GM11168 (cell line): ENCODE measurements around the gene UFSP1.

Experiments used
- in situ Hi-C: fragments of 300-500 bp; cut with MboI; formaldehyde crosslinking; loops from one replicate; pipeline ENCODE4 v1.12.0; 2022; ENCODE audit warnings: low sequenced_read_pairs; ENCODE audit not compliant: unreplicated experiment

UFSP1 gene

GRCh38 chr7:100895956-100896731 is 6.6 kb upstream of the UFSP1 start:
- in situ Hi-C loops = no loop called here

GRCh38 chr7:100895701-100895955 is 6.1 kb upstream of the UFSP1 start, which contains the start of gene ACHE:
Gene ACHE, minus strand, starts transcription at chr7:100895888. Its CDS starts 1,656 bp downstream, at chr7:100894232.
- in situ Hi-C loops = no loop called here

GRCh38 chr7:100894860-100895700 is 5.6 kb upstream of the UFSP1 start:
- in situ Hi-C loops = loop anchor here (5.0 kb wide), 1 partner anchor 162 kb away; no protein-coding TSS in a partner anchor

- in situ Hi-C loops = loop anchor here (5.0 kb wide), 1 partner anchor 163 kb away; no protein-coding TSS in a partner anchor
Observed at GRCh38 chr7:100893910-100894721, 4.6 kb upstream of the UFSP1 start.

- in situ Hi-C loops = loop anchor here (5.0 kb wide), 1 partner anchor 164 kb away; no protein-coding TSS in a partner anchor
Observed at GRCh38 chr7:100893318-100893895, 3.9 kb upstream of the UFSP1 start.

GRCh38 chr7:100892364-100893317 is 3.1 kb upstream of the UFSP1 start:
- in situ Hi-C loops = loop anchor here (5.0 kb wide), 1 partner anchor 165 kb away; no protein-coding TSS in a partner anchor

DNA sequence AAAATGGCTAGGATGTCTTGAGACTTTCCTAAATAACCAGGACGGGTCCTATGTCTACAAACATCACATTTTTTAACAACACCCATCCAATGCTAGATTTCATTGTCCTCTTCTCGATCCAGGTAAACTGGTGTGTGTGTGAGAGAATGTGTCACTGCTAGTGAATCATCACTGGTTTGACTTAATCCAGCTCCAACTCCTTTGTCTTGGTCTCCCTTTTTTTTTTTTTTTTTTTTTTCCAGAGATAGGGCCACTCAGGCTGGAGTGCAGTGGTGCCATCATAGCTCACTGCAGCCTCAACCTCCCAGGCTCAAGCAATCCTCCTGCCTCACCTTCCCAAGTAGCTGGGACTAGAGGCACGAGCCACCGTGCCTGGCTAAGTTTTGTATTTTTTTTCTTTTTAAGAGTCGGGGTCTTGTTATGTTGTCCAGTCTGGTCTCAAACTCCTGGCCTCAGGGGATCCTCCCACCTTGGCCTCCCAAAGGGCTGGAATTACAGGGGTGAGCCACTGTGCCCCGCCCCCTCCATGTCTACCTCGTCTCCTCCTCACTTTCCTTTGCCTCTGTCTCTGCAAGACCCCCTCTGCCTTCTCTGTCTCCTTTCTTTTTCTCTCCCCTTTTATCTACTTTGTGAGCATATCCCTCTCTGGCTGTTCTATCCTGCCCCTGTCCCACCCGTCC is 2.2 kb upstream of the UFSP1 start:
- in situ Hi-C loops = loop anchor here (5.0 kb wide), 1 partner anchor 166 kb away; no protein-coding TSS in a partner anchor

DNA sequence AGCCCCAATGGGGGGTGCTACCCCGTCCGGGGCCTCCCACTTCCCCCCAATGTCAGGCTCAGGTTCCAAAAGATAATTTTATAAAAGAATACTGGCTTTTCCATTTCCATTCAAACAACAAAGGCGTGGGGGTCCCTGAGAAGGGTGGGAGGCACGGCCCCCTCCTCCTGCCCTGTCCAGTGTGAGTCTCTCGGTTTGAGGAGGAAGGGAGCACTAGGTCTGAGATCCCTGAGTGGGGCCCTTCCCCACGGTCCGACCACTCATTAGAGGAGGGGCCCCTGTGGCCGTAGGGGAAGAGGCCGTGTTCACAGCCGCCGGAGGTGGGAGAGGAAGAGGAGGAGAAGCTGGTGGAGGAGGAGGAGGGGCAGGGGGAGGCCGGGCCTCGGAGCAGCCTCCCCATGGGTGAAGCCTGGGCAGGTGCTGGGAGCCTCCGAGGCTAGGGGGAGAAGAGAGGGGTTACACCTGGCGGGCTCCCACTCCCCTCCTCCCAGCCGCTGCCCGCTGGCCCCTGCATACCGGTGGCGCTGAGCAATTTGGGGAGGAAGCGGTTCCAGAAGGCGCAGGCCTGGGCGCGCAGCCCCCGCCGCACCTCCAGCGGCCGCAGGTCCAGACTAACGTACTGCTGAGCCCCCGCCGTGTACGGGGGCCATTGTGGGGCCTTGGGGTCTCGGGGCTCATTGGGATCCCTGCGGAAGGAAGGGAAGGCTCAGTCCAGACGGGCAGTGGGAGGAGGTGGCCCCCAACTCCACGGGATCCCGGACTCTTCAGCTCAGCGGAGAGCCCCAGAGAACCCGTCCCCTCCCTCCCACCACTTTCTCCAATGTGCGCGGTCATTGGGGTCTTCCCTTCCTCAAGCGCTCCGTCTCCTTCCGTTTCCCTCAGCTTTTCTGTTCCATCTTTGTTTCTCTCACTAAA is 1.4 kb upstream of the UFSP1 start:
- in situ Hi-C loops = loop anchor here (5.0 kb wide), 1 partner anchor 166 kb away; no protein-coding TSS in a partner anchor

DNA sequence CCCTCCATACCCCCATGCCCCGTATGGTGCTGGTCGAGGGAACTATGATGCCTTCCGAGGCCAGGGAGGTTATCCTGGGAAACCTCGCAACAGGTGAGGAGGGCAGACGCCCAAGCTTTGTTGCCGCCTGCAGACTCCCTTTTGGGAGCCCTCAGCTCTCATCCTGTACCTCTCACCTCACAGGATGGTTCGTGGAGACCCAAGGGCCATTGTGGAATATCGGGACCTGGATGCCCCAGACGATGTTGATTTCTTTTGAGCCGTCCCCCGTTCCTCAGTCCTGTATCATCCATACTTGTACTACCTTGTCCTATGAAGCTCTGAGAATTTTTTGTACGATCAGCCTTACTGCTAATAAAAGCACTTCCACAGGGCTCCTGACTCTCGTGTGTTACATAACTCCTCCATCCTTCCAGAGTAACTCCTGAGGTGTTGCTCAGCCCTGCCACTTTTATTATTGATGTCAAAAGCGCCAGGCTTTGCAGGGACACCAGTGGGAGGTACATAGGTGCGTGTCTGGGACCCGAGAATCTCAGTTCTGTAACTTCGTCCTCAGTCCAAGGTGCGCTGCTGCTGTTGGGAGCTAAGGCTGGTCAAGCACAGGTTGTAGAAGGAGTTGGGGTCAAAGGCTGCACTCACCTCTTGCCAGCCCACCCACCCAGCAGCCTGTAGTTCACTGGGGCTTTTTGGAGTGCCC is 1.1 kb downstream of the UFSP1 start:
- in situ Hi-C loops = no loop called here

DNA sequence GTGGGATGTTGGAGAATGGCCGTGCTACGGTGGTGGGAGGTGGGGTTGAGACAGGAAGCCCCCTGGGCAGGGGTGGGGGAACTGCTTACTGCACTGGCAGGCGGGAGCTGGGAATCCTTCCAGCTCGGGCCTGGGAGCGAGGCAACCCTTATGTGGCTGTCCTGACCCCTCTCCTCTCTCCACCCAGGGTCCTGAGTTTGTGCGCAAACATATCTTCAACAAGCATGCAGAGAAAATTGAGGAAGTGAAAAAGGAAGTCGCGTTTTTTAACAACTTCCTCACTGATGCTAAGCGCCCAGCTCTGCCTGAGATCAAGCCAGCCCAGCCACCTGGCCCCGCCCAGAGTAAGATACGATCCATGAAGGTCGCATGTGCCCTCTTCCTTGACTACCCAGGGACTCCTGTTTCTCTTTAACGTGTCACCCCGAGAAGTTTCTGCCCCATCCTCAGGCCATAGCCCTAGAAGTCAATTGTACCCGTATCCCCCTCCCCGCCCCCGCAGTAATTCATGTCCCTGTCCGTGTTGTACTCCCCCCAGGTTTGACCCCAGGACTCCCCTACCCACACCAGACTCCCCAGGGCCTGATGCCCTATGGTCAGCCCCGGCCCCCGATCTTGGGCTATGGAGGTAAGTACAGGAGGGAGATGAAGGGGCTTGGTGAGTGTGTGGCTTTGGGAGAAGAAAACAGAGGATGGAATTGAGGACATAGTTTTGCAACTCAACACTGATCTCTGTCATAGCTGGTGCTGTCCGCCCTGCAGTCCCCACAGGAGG is 1.8 kb downstream of the UFSP1 start:
- in situ Hi-C loops = no loop called here

- in situ Hi-C loops = no loop called here
Observed at GRCh38 chr7:100886936-100887515, 2.5 kb downstream of the UFSP1 start.

- in situ Hi-C loops = no loop called here
Observed at GRCh38 chr7:100886142-100886935, 3.2 kb downstream of the UFSP1 start.

DNA sequence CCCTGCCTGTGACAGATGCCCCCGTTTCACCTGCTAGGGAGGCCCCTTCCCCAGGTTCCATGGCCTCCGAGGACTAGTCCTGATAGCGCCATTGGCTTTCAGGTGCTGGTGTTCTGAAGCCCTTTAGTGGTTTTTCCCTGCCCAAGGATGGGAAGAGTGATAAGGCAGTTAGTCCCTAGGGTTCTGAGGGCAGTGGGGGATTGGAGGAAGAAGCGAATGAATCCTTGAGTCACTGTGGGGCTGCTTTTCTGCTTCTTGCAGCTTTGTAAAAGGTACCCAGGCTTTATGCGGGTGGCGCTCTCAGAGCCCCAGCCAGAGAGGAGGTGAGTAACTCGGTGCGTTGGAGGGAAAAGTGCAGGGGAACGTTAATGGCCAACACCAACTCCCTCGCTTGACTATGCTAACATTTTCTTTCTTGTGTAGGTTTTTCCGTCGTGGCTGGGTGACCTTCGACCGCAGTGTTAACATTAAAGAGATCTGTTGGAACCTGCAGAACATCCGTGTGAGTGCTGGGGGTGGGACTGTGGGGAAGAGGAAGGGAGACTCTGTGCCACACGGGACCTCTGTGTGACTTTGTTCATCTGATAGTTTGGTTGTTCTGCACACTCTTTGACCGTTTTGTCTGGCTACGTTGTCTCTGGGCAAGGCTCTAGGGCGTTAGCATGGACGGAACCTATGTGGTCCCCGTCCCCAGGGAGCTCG is 3.9 kb downstream of the UFSP1 start:
- in situ Hi-C loops = no loop called here

DNA sequence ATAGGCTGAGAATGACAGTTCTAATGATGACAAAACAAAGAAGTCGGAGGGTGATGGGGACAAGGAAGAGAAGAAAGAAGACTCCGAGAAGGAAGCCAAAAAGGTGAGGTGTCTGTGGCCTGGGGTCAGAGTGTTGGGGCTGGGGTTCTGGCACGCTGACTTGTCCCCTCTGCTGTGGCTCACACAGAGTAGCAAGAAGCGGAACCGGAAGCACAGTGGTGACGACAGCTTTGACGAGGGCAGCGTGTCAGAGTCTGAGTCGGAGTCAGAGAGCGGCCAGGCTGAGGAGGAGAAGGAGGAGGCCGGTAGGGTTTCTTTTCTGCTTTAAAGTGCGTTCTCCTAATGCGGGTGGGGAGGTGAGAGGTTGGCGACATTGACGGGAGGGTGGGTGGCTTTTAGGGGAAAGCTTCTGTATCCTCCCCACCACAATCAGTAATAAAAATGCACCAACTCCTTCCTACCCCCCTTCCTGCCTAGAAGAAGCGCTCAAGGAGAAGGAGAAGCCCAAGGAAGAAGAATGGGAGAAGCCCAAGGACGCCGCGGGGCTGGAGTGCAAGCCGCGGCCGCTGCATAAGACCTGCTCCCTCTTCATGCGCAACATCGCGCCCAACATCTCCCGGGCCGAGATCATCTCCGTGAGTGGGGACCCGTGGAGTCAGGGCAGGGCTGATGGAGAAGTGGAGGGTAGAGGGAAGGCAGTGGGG is 4.6 kb downstream of the UFSP1 start:
- in situ Hi-C loops = no loop called here
